Kidney (tissue), 14 donors: Measurements from ENCODE around the gene EHD1. TPM values are rescaled to one million over a fixed set of nuclear protein-coding genes. Genes with fewer than 3 reads are reported as not detected.
"Not testable (repeated sequence)": the region's sequence is repeated elsewhere in the genome, so short reads cannot be mapped to it uniquely, and the experiment has no call there.

ENCODE experiments used
- DNase-seq, 5 donors: peaks; one replicate each; pipeline ENCODE4 v3.0.0-alpha.2; 2013 to 2020
- FAIRE-seq: peaks from 2 replicates; lab custom pipeline; 2012; peaks lifted over from hg19 to GRCh38; lab: Jason Lieb, UNC
- H3K27ac ChIP-seq, 2 donors: one replicate each; pipeline ENCODE4 v1.7.0; 2013; ENCODE audit warnings: low read depth in 2 of 2, low read length in 2 of 2, inconsistent platforms in 1 of 2
- H3K27me3 ChIP-seq: one replicate; pipeline ENCODE4 v1.7.1; 2013; ENCODE audit warnings: low read length, inconsistent platforms; ENCODE audit not compliant: control insufficient read depth, insufficient read depth
- H3K36me3 ChIP-seq, 3 donors: one replicate each; pipeline versions ENCODE4 v1.7.0 to v1.7.1; 2013; ENCODE audit warnings: low read length in 3 of 3, control low read depth in 1 of 3, inconsistent platforms in 1 of 3; ENCODE audit not compliant: insufficient read depth in 3 of 3, control insufficient read depth in 2 of 3
- H3K4me1 ChIP-seq, 3 donors: one replicate each; pipeline versions ENCODE4 v1.7.0 to v1.7.1; 2013; ENCODE audit warnings: low read length in 3 of 3, inconsistent platforms in 1 of 3, low read depth in 1 of 3; ENCODE audit not compliant: control insufficient read depth in 2 of 3, insufficient read depth in 2 of 3
- H3K4me3 ChIP-seq, 3 donors: one replicate each; pipeline versions ENCODE4 v1.7.0 to v1.8.1; 2013; ENCODE audit warnings: low read length in 3 of 3, control low read depth in 1 of 3, inconsistent platforms in 1 of 3
- H3K9ac ChIP-seq, 3 donors: one replicate each; pipeline versions ENCODE4 v1.7.0 to v1.7.1; 2013; ENCODE audit warnings: low read length in 3 of 3, control low read depth in 1 of 3, inconsistent platforms in 1 of 3
- H3K9me3 ChIP-seq, 3 donors: one replicate each; pipeline versions ENCODE4 v1.7.0 to v1.7.1; 2013; ENCODE audit warnings: low read length in 3 of 3, control low read depth in 1 of 3, inconsistent platforms in 1 of 3; ENCODE audit not compliant: control insufficient read depth in 2 of 3, insufficient read depth in 1 of 3
- intact Hi-C: fragments of 100-400 bp; cut with DNase I; formaldehyde crosslinking; loops from one replicate; pipeline ENCODE4 v1.11.1; 2022
- polyA plus RNA-seq: library from polyadenylated mRNA; stranded (reverse); fragments of 350-450 nt; fragmentation: Illumina TruSeq; extraction: RNeasy Lipid Tissue Mini Kit (QIAGEN cat#74804); gene quantifications from one replicate; pipeline ENCODE4 v1.2.3, GENCODE V29; 2014; ENCODE audit warnings: low read depth, low replicate concordance; ENCODE audit not compliant: insufficient read depth
- total RNA-seq: library from RNA; stranded (reverse); fragmentation: NEBNext Ultra II Directional; extraction: Animal tissue kit (Norgen Biotek cat#: 25700); gene quantifications from one replicate; pipeline ENCODE4 v1.2.1, GENCODE V29; 2021
- TF ChIP-seq, protein P1 (sequence below): IDR thresholded peaks from 3 replicates; pipeline ENCODE4 v1.5.1; 2012; ENCODE audit warnings: mild to moderate bottlenecking, moderate library complexity, borderline replicate concordance; ENCODE audit not compliant: insufficient read depth; ENCODE audit errors: extremely low read depth
- donor health status: control.
- donor health status: control.
- donor health status: control.
- donor health status: control.
- donor health status: control.
- donor health status: DM: yes; HTN: yes; CAD: no.
- donor health status: Normal renal cell carcinoma (clear cell type).

EHD1 gene
- total and polyA plus RNA-seq, 2 donors from 2014 or later, result 48.9 to 76.1 TPM

DNA sequence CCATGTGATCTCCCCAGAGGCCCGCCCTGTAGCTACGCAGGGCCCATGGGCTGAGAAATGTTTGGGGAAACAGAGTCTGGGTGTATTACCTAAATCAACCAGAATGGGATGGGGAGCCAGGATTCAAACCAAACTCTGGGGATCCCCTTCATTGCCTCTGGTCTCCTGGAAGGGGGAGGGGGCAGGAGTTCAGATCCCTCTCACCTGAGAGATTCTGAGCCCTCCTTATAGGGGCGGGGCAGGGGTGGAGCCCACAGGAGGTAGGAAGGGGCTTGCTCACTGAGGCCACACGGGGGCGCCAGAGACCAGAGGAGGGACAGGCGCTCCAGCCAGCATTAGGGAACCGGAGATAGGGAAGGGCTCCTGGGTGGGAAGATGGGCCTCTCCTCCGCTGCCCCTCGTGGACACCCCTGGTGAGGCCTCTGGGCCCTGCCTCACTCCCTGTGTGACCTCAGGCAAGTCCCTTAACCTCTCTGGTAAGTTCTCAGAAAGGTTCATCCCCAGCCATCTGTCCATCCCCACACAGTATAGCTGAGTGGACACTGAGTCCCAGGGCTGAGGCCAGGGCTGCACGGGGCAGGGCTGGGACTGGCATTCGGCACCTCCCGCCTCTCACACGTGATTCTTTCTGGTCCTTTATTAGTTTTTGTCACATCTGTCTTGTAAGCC is 31.3 kb downstream of the EHD1 start:
- peaks cover 0 to 23% (median 10%) of the 10 kb centered on the region in 3 donors for H3K4me1 ChIP-seq
- H3K9me3 ChIP-seq, result no peaks in the 10 kb centered on the region
- no peaks in the 10 kb centered on the region for H3K36me3 ChIP-seq
- TF ChIP-seq, protein P1, sequence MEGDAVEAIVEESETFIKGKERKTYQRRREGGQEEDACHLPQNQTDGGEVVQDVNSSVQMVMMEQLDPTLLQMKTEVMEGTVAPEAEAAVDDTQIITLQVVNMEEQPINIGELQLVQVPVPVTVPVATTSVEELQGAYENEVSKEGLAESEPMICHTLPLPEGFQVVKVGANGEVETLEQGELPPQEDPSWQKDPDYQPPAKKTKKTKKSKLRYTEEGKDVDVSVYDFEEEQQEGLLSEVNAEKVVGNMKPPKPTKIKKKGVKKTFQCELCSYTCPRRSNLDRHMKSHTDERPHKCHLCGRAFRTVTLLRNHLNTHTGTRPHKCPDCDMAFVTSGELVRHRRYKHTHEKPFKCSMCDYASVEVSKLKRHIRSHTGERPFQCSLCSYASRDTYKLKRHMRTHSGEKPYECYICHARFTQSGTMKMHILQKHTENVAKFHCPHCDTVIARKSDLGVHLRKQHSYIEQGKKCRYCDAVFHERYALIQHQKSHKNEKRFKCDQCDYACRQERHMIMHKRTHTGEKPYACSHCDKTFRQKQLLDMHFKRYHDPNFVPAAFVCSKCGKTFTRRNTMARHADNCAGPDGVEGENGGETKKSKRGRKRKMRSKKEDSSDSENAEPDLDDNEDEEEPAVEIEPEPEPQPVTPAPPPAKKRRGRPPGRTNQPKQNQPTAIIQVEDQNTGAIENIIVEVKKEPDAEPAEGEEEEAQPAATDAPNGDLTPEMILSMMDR, result peak; percentile 99
- DNase-seq (peak; percentile 94 to 97 (median 96)), FAIRE-seq (no peak)
- H3K27me3 ChIP-seq, result no peaks in the 10 kb centered on the region
- no peak overlapping the region for H3K27ac ChIP-seq
- H3K4me3 ChIP-seq, result no peak overlapping the region
- intact Hi-C loops, result no loop called here
- H3K9ac ChIP-seq, result no peak overlapping the region

DNA sequence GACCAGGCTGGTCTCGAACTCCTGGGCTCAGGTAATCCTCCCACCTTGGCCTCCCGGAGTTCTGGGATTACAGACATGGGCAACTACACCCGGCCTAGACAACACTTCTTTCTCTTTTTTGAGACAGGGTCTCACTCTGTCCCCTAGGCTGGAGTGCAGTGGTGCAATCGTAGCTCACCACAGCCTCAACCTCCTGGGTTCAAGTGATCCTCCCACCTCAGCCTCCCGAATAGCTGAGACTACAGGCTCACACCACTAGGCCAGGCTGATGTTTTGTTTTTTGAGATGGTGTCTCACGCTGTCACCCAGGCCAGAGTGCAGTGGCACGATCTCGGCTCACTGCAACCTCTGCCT is 32.7 kb downstream of the EHD1 start:
- H3K4me1 ChIP-seq, result peaks cover 0 to 20% (median 10%) of the 10 kb centered on the region in 3 donors
- H3K4me3 ChIP-seq, H3K36me3 ChIP-seq, H3K27ac ChIP-seq, H3K9ac ChIP-seq, DNase-seq, FAIRE-seq, intact Hi-C loops, H3K9me3 ChIP-seq, H3K27me3 ChIP-seq: not testable (repeated sequence)

DNA sequence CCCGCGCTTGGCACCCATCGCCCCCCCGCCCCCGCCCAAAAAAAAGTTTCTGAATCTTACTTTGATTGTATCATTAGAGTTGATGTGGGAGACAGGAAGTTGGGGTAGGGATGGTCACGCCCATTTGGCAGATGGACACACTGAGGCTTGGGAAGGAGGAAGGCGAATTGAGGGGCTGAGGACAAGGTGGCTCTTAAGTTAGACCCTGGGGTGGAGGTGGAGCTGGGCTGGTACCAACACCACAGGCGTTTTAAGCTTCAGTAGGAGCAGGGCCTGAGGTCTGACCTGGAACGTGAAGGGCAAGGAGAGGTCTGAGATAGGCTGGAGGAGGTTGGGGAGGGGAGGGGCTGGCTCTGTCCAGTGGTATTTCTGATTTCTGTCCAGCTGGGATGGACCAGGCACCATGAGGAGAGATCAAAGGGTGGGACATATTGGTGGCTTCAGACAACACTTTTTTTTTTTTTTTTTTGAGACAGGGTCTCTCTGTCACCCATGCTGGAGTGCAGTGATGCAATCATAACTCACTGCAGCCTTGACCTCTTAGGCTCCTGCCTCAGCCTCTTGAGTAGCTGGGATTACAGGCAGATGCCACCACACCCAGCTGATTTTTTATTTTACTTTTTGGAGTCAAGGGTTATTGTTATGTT is 33.2 kb downstream of the EHD1 start:
- FAIRE-seq, result no peak

More for the DNA sequence above, 33.2 kb downstream of the EHD1 start:
- peak in 1 of 5 donors; percentile 70 for DNase-seq
- TF ChIP-seq, protein P1, result no peak
- H3K27me3 ChIP-seq, result no peaks in the 10 kb centered on the region
- peaks cover 0 to 20% (median 10%) of the 10 kb centered on the region in 3 donors for H3K4me1 ChIP-seq
- peak overlapping the region in 2 of 3 donors; percentile 14 to 46 for H3K4me3 ChIP-seq
- intact Hi-C loops, result no loop called here
- H3K36me3 ChIP-seq, result no peaks in the 10 kb centered on the region
- no peaks in the 10 kb centered on the region for H3K9me3 ChIP-seq
- no peak overlapping the region for H3K9ac ChIP-seq
- H3K27ac ChIP-seq, result peak overlapping the region in 1 of 2 donors; percentile 67
